GM23338 (cell line): ENCODE data around the gene JAG2. TPM values are rescaled to one million over a fixed set of nuclear protein-coding genes. Genes with fewer than 3 reads are reported as not detected.

Source experiments
- ATAC-seq: fragments of 200-7000 bp; cut with Tn5 transposase; 3 replicates; pipeline ENCODE4 v1.9.1; 2020
- DNase-seq: peaks from one replicate; pipeline ENCODE4 v3.0.0-alpha.2; 2015; ENCODE audit warnings: low spot score
- H2AFZ ChIP-seq: fragments of 200-600 bp; sonication (generic); 2 replicates; pipeline ENCODE4 v1.8.0; 2016; ENCODE audit warnings: antibody characterized with exemption, mild to moderate bottlenecking, moderate library complexity
- H3F3A ChIP-seq: fragments of 200-600 bp; sonication (generic); replicated peaks from 2 replicates; pipeline ENCODE4 v1.8.0; 2017; ENCODE audit warnings: antibody characterized with exemption, mixed run types, low read depth
- H3K27ac ChIP-seq: fragments of 200-600 bp; sonication (generic); 2 replicates; pipeline ENCODE4 v1.6.1; 2016; ENCODE audit warnings: low read depth
- H3K27me3 ChIP-seq: fragments of 200-600 bp; sonication (generic); 2 replicates; pipeline ENCODE4 v1.8.0; 2016; ENCODE audit warnings: mild to moderate bottlenecking, mixed run types, moderate library complexity; ENCODE audit not compliant: insufficient read depth
- H3K36me3 ChIP-seq: fragments of 200-600 bp; sonication (generic); 2 replicates; pipeline ENCODE4 v1.8.0; 2016; ENCODE audit warnings: mild to moderate bottlenecking; ENCODE audit not compliant: insufficient read depth
- H3K4me1 ChIP-seq: fragments of 200-600 bp; sonication (generic); 2 replicates; pipeline ENCODE4 v1.8.0; 2016; ENCODE audit warnings: mild to moderate bottlenecking, moderate library complexity; ENCODE audit not compliant: insufficient read depth
- H3K4me2 ChIP-seq: fragments of 200-600 bp; sonication (generic); 2 replicates; pipeline ENCODE4 v1.7.1; 2017; ENCODE audit warnings: mixed run types
- H3K4me3 ChIP-seq: fragments of 200-600 bp; sonication (generic); 2 replicates; pipeline ENCODE4 v1.6.1; 2016; ENCODE audit warnings: mixed run types
- H3K79me2 ChIP-seq: fragments of 200-600 bp; sonication (generic); replicated peaks from 2 replicates; pipeline ENCODE4 v1.8.0; 2017; ENCODE audit warnings: mild to moderate bottlenecking; ENCODE audit not compliant: insufficient read depth
- H3K9me2 ChIP-seq: fragments of 200-600 bp; sonication (generic); 2 replicates; pipeline ENCODE4 v1.8.0; 2017; ENCODE audit not compliant: insufficient read depth
- H4K20me1 ChIP-seq: fragments of 200-600 bp; sonication (generic); replicated peaks from 2 replicates; pipeline ENCODE4 v1.8.0; 2017; ENCODE audit warnings: mild to moderate bottlenecking; ENCODE audit not compliant: insufficient read depth
- H3K27ac Mint-ChIP-seq: 2 replicates; pipeline ENCODE4 v1.8.0; 2020; ENCODE audit warnings: inconsistent platforms, mild to moderate bottlenecking, moderate library complexity, mixed read lengths
- H3K27me3 Mint-ChIP-seq: 3 replicates; pipeline ENCODE4 v1.8.0; 2022; ENCODE audit warnings: low read depth, mild to moderate bottlenecking, moderate library complexity, mixed read lengths, inconsistent platforms; ENCODE audit not compliant: insufficient read depth, poor library complexity
- H3K36me3 Mint-ChIP-seq: 3 replicates; pipeline ENCODE4 v1.8.0; 2021; ENCODE audit warnings: low read depth, mild to moderate bottlenecking, inconsistent platforms, moderate library complexity, mixed read lengths
- H3K4me1 Mint-ChIP-seq: 3 replicates; pipeline ENCODE4 v1.8.0; 2020; ENCODE audit warnings: mild to moderate bottlenecking, inconsistent platforms, mixed read lengths
- H3K4me3 Mint-ChIP-seq: 3 replicates; pipeline ENCODE4 v1.8.0; 2021; ENCODE audit warnings: moderate library complexity, mild to moderate bottlenecking, inconsistent platforms, mixed read lengths
- H3K9me3 Mint-ChIP-seq: 3 replicates; pipeline ENCODE4 v1.8.0; 2020; ENCODE audit warnings: moderate library complexity, mild to moderate bottlenecking, inconsistent platforms, mixed read lengths
- CREB1 ChIP-seq: fragments of 250-450 bp; sonication (Bioruptor Pico); IDR thresholded peaks from 2 replicates; pipeline ENCODE4 v1.5.0; 2020; ENCODE audit warnings: low read depth, mild to moderate bottlenecking, moderate library complexity
- EZH2 ChIP-seq: fragments of 200-600 bp; sonication (generic); IDR thresholded peaks from one replicate; pipeline ENCODE4 v1.8.0; 2017; ENCODE audit warnings: antibody characterized with exemption, mild to moderate bottlenecking, low read depth; ENCODE audit not compliant: unreplicated experiment
- EZH2phosphoT487 ChIP-seq: fragments of 200-600 bp; sonication (generic); IDR thresholded peaks from one replicate; pipeline ENCODE4 v1.8.1; 2018; ENCODE audit warnings: antibody characterized with exemption; ENCODE audit not compliant: unreplicated experiment
- JUNB ChIP-seq: IDR thresholded peaks from one replicate; pipeline ENCODE4 v1.6.1; 2016; ENCODE audit warnings: antibody characterized with exemption; ENCODE audit not compliant: unreplicated experiment
- NANOG ChIP-seq: IDR thresholded peaks from 2 replicates; pipeline ENCODE4 v1.6.1; 2016; ENCODE audit warnings: antibody characterized with exemption, borderline replicate concordance
- POLR2AphosphoS5 ChIP-seq: IDR thresholded peaks from 2 replicates; pipeline ENCODE4 v1.6.1; 2016; ENCODE audit warnings: antibody characterized with exemption, low read depth
- STAT1 ChIP-seq: IDR thresholded peaks from one replicate; pipeline ENCODE4 v1.6.1; 2016; ENCODE audit warnings: antibody characterized with exemption; ENCODE audit not compliant: unreplicated experiment
- ZNF114 ChIP-seq: fragments of 250-450 bp; sonication (Bioruptor Pico); IDR thresholded peaks from 2 replicates; pipeline ENCODE4 v1.5.0; 2020; ENCODE audit warnings: mild to moderate bottlenecking, moderate library complexity
- ZNF331 ChIP-seq: fragments of 250-450 bp; sonication (Bioruptor Pico); IDR thresholded peaks from 2 replicates; pipeline ENCODE4 v1.5.0; 2020; ENCODE audit warnings: low read depth, mild to moderate bottlenecking, moderate library complexity
- polyA plus RNA-seq: library from polyadenylated mRNA; unstranded; fragments of >200 nt; fragmentation: Nextera tagmentation; extraction: Ambion mirVana; gene quantifications from 2 replicates; pipeline ENCODE4 v1.2.1, GENCODE V29; 2016
- total RNA-seq: library from RNA; depleted of rRNA; stranded (reverse); fragments of >200 nt; shearing (Covaris generic); gene quantifications from 2 replicates; pipeline ENCODE4 v1.2.3, GENCODE V29; 2014
- TF ChIP-seq, protein P1 (sequence below): IDR thresholded peaks from 2 replicates; pipeline ENCODE4 v1.6.1; 2016; ENCODE audit warnings: antibody characterized with exemption
- TF ChIP-seq, protein P2 (sequence below): fragments of 250-450 bp; sonication (Bioruptor Pico); IDR thresholded peaks from 2 replicates; pipeline ENCODE4 v1.5.0; 2020; ENCODE audit warnings: mild to moderate bottlenecking, moderate library complexity
- TF ChIP-seq, protein P3 (sequence below): IDR thresholded peaks from one replicate; pipeline ENCODE4 v1.6.1; 2018; ENCODE audit warnings: antibody characterized with exemption; ENCODE audit not compliant: unreplicated experiment
- TF ChIP-seq, protein P4 (sequence below), 2 experiments: fragments of 200-600 bp in 1 of 2; sonication (generic) in 1 of 2; conservative IDR thresholded peaks; 2 replicates each; pipeline versions ENCODE4 v1.5.1 to v1.6.1; 2016 to 2017; ENCODE audit warnings: antibody characterized with exemption in 2 of 2, low read depth in 2 of 2, mild to moderate bottlenecking in 2 of 2, moderate library complexity in 1 of 2

Gene JAG2
- total and polyA plus RNA-seq, 2 experiments from 2014 or later, result 1.9 to 10.3 TPM

DNA sequence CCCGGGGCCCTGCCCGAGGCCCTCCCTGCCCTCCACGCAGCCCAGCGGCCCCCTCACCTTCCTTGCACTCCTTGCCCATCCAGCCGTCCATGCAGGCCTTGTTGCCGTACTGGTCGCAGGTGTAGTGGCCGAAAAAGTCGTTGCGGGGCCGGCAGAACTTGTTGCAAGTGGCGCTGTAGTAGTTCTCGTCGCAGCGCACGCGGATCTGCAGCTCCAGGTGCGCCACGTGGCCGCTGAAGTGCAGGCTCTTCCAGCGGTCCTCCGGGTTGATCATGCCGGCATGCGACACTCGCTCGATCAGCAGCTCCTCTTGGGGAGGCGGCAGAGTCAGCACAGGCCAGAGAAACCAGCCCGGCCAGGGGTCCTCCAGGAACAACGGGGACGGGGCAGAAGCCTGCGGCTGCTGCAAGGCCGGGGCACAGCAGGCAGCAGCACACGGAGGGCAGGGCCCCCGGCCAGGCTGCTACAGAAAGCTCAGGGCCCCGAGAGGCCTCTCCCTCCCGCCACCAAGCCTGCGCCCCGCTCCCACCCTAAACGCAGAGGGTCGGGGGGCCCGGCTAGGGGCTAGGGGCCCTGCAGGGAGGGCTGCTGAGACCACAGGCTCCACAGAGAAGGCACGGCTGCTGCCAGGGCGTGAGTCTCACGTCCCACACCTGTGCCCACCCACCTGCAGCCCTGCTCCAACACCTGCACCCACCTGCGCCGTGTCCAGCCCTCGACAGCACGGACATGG, 12.7 kb downstream of the JAG2 start:
- DNase-seq (peak; percentile 40), ATAC-seq (peak; percentile 31)
- Histone ChIP-seq H2AFZ (no peak overlapping the region), H3K36me3 (no peaks in the 10 kb centered on the region), H4K20me1 (no peaks in the 10 kb centered on the region), H3K4me2 (no peak overlapping the region), H3K4me1 (no peaks in the 10 kb centered on the region), H3K27ac (no peak overlapping the region), H3K4me3 (no peak overlapping the region), H3K27me3 (no peaks in the 10 kb centered on the region), H3K79me2 (no peaks in the 10 kb centered on the region), H3K9me2 (no peaks in the 10 kb centered on the region), H3F3A (no peaks in the 10 kb centered on the region)
- TF ChIP-seq CREB1 (CRISPR knock-in tag), result no peak
- no peak for TF ChIP-seq POLR2AphosphoS5
- no peak for TF ChIP-seq NANOG
- TF ChIP-seq JUNB, result no peak
- TF ChIP-seq, protein P1, sequence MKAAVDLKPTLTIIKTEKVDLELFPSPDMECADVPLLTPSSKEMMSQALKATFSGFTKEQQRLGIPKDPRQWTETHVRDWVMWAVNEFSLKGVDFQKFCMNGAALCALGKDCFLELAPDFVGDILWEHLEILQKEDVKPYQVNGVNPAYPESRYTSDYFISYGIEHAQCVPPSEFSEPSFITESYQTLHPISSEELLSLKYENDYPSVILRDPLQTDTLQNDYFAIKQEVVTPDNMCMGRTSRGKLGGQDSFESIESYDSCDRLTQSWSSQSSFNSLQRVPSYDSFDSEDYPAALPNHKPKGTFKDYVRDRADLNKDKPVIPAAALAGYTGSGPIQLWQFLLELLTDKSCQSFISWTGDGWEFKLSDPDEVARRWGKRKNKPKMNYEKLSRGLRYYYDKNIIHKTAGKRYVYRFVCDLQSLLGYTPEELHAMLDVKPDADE, result no peak
- TF ChIP-seq STAT1, result no peak
- TF ChIP-seq, protein P2, sequence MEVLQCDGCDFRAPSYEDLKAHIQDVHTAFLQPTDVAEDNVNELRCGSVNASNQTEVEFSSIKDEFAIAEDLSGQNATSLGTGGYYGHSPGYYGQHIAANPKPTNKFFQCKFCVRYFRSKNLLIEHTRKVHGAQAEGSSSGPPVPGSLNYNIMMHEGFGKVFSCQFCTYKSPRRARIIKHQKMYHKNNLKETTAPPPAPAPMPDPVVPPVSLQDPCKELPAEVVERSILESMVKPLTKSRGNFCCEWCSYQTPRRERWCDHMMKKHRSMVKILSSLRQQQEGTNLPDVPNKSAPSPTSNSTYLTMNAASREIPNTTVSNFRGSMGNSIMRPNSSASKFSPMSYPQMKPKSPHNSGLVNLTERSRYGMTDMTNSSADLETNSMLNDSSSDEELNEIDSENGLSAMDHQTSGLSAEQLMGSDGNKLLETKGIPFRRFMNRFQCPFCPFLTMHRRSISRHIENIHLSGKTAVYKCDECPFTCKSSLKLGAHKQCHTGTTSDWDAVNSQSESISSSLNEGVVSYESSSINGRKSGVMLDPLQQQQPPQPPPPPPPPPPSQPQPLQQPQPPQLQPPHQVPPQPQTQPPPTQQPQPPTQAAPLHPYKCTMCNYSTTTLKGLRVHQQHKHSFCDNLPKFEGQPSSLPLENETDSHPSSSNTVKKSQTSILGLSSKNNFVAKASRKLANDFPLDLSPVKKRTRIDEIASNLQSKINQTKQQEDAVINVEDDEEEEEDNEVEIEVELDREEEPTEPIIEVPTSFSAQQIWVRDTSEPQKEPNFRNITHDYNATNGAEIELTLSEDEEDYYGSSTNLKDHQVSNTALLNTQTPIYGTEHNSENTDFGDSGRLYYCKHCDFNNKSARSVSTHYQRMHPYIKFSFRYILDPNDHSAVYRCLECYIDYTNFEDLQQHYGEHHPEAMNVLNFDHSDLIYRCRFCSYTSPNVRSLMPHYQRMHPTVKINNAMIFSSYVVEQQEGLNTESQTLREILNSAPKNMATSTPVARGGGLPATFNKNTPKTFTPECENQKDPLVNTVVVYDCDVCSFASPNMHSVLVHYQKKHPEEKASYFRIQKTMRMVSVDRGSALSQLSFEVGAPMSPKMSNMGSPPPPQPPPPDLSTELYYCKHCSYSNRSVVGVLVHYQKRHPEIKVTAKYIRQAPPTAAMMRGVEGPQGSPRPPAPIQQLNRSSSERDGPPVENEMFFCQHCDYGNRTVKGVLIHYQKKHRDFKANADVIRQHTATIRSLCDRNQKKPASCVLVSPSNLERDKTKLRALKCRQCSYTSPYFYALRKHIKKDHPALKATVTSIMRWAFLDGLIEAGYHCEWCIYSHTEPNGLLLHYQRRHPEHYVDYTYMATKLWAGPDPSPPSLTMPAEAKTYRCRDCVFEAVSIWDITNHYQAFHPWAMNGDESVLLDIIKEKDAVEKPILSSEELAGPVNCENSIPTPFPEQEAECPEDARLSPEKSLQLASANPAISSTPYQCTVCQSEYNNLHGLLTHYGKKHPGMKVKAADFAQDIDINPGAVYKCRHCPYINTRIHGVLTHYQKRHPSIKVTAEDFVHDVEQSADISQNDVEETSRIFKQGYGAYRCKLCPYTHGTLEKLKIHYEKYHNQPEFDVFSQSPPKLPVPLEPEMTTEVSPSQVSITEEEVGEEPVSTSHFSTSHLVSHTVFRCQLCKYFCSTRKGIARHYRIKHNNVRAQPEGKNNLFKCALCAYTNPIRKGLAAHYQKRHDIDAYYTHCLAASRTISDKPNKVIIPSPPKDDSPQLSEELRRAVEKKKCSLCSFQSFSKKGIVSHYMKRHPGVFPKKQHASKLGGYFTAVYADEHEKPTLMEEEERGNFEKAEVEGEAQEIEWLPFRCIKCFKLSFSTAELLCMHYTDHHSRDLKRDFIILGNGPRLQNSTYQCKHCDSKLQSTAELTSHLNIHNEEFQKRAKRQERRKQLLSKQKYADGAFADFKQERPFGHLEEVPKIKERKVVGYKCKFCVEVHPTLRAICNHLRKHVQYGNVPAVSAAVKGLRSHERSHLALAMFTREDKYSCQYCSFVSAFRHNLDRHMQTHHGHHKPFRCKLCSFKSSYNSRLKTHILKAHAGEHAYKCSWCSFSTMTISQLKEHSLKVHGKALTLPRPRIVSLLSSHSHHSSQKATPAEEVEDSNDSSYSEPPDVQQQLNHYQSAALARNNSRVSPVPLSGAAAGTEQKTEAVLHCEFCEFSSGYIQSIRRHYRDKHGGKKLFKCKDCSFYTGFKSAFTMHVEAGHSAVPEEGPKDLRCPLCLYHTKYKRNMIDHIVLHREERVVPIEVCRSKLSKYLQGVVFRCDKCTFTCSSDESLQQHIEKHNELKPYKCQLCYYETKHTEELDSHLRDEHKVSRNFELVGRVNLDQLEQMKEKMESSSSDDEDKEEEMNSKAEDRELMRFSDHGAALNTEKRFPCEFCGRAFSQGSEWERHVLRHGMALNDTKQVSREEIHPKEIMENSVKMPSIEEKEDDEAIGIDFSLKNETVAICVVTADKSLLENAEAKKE (CRISPR knock-in tag), result no peak
- TF ChIP-seq, protein P3, sequence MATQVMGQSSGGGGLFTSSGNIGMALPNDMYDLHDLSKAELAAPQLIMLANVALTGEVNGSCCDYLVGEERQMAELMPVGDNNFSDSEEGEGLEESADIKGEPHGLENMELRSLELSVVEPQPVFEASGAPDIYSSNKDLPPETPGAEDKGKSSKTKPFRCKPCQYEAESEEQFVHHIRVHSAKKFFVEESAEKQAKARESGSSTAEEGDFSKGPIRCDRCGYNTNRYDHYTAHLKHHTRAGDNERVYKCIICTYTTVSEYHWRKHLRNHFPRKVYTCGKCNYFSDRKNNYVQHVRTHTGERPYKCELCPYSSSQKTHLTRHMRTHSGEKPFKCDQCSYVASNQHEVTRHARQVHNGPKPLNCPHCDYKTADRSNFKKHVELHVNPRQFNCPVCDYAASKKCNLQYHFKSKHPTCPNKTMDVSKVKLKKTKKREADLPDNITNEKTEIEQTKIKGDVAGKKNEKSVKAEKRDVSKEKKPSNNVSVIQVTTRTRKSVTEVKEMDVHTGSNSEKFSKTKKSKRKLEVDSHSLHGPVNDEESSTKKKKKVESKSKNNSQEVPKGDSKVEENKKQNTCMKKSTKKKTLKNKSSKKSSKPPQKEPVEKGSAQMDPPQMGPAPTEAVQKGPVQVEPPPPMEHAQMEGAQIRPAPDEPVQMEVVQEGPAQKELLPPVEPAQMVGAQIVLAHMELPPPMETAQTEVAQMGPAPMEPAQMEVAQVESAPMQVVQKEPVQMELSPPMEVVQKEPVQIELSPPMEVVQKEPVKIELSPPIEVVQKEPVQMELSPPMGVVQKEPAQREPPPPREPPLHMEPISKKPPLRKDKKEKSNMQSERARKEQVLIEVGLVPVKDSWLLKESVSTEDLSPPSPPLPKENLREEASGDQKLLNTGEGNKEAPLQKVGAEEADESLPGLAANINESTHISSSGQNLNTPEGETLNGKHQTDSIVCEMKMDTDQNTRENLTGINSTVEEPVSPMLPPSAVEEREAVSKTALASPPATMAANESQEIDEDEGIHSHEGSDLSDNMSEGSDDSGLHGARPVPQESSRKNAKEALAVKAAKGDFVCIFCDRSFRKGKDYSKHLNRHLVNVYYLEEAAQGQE, result no peak
- no peak for TF ChIP-seq EZH2phosphoT487
- TF ChIP-seq ZNF331 (CRISPR knock-in tag), result no peak
- no peak for TF ChIP-seq EZH2
- TF ChIP-seq ZNF114, result no peak
- TF ChIP-seq, protein P4, sequence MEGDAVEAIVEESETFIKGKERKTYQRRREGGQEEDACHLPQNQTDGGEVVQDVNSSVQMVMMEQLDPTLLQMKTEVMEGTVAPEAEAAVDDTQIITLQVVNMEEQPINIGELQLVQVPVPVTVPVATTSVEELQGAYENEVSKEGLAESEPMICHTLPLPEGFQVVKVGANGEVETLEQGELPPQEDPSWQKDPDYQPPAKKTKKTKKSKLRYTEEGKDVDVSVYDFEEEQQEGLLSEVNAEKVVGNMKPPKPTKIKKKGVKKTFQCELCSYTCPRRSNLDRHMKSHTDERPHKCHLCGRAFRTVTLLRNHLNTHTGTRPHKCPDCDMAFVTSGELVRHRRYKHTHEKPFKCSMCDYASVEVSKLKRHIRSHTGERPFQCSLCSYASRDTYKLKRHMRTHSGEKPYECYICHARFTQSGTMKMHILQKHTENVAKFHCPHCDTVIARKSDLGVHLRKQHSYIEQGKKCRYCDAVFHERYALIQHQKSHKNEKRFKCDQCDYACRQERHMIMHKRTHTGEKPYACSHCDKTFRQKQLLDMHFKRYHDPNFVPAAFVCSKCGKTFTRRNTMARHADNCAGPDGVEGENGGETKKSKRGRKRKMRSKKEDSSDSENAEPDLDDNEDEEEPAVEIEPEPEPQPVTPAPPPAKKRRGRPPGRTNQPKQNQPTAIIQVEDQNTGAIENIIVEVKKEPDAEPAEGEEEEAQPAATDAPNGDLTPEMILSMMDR (conservative IDR thresholded peaks at IDR 0.05; ENCODE audit: low read depth in 2 of 2), result no peak
- H3K36me3 Mint-ChIP-seq, result no peaks in the 10 kb centered on the region
- no peaks in the 10 kb centered on the region for H3K9me3 Mint-ChIP-seq
- peaks cover 15% of the 10 kb centered on the region for H3K27me3 Mint-ChIP-seq
- no peak overlapping the region for H3K4me3 Mint-ChIP-seq
- H3K27ac Mint-ChIP-seq, result no peak overlapping the region
- H3K4me1 Mint-ChIP-seq, result peaks cover 2% of the 10 kb centered on the region; the same call in 1 of the 3 replicates
